Psoas muscle (tissue), 8 donors: ENCODE data around the gene SAMD10. TPM values are rescaled to one million over a fixed set of nuclear protein-coding genes. Genes with fewer than 3 reads are reported as not detected.

Experiments
- ATAC-seq, 4 donors: fragments of 200-7000 bp; cut with Tn5 transposase; one replicate each; pipeline ENCODE4 v1.9.1; 2020; ENCODE audit warnings: moderate library complexity in 3 of 4, mild to moderate bottlenecking in 2 of 4
- DNase-seq, 2 donors: peaks; one replicate each; pipeline ENCODE4 v3.0.0-alpha.2; 2020
- H3K27ac ChIP-seq: fragments of 200-600 bp; one replicate; pipeline ENCODE4 v1.8.0; 2022
- H3K27me3 ChIP-seq, 3 donors: fragments of 200-600 bp in 1 of 3; one replicate each; pipeline versions ENCODE4 v1.6.1 to v1.8.0; 2013 to 2022; ENCODE audit warnings: low read length in 2 of 3, mild to moderate bottlenecking in 2 of 3, moderate library complexity in 1 of 3; ENCODE audit not compliant: insufficient read depth in 3 of 3
- H3K36me3 ChIP-seq, 2 donors: fragments of 200-600 bp in 1 of 2; one replicate each; pipeline versions ENCODE4 v1.6.1 to v1.8.0; 2013 to 2022; ENCODE audit warnings: low read depth in 1 of 2, mild to moderate bottlenecking in 1 of 2, moderate library complexity in 1 of 2; ENCODE audit not compliant: insufficient read depth in 1 of 2
- H3K4me1 ChIP-seq: fragments of 200-600 bp; one replicate; pipeline ENCODE4 v1.8.0; 2022
- H3K4me3 ChIP-seq: fragments of 200-600 bp; one replicate; pipeline ENCODE4 v1.8.0; 2022; ENCODE audit warnings: mild to moderate bottlenecking
- H3K9me3 ChIP-seq: fragments of 200-600 bp; one replicate; pipeline ENCODE4 v1.8.0; 2022
- WGBS, 3 donors: extraction: QIAGEN DNeasy Blood & Tissue Kit; methylation state at CpG; one replicate each; pipeline versions ENCODE4 v1.1.6 to v1.1.7; 2013; 5-methylcytosine and 5-hydroxymethylcytosine counted together
- intact Hi-C, 2 donors: fragments of 100-400 bp; cut with DNase I; formaldehyde crosslinking; loops; one replicate each; pipeline versions ENCODE4 v1.11.0 to v1.14.2; 2022
- polyA plus RNA-seq, 3 donors: library from polyadenylated mRNA; stranded (reverse); fragments of 200-250 nt; gene quantifications; one replicate each; pipeline ENCODE4 v1.2.3, GENCODE V29; 2013
- total RNA-seq, 4 donors: library from RNA; stranded (reverse); fragmentation: NEBNext Ultra II Directional in 2 of 4; extraction: Animal tissue kit (Norgen Biotek cat#: 25700) in 2 of 4; gene quantifications; one replicate each; pipeline versions ENCODE4 v1.2.1 to v1.2.4, GENCODE V29; 2021 to 2023
- TF ChIP-seq, protein P1 (sequence below): fragments of 200-600 bp; IDR thresholded peaks from one replicate; pipeline ENCODE4 v1.8.0; 2022; ENCODE audit warnings: antibody characterized with exemption
- donor health status: healthy with polysubstance abuse.
- donor health status: DM: no; HTN: no; CAD: no; lungs with moderate emphysema.
- donor health status: Bipolar disorder and iron deficiency.
- donor health status: healthy.
- donor health status: DM: yes; HTN: yes; CAD: no.
- donor health status: DM: no; HTN: no; CAD: no.
- donor health status: DM: no; HTN: no; CAD: no.
- donor health status: DM: yes; HTN: yes; CAD: no.

Gene SAMD10
- total and polyA plus RNA-seq, 7 donors = 0.32 to 5.5 (median 0.56) TPM

DNA sequence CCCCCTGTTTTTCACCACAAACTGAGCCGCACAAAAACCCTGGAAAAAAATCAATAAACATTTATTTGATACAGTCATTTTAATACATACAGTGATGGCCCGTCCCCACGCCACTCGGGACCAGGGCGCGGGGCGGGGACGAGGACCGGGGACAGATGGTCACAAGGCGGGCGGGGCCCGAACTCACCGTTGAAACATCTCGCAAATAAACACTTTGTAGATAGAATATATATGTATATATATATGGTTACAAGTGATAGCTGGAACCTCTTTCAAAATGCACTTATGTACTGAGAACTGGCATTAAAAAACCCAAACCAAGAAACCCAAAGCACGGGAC, 22.8 kb downstream of the SAMD10 start:
- intact Hi-C loops = no loop called here
- DNase-seq (no peak), ATAC-seq (no peak)
- Histone ChIP-seq H3K4me1 (peaks cover 45% of the 10 kb centered on the region), H3K27me3 (no peaks in the 10 kb centered on the region), H3K36me3 (peaks cover 0 to 21% of the 10 kb centered on the region in 2 donors), H3K4me3 (peak overlapping the region; percentile 100), H3K9me3 (no peaks in the 10 kb centered on the region), H3K27ac (peak overlapping the region; percentile 96)
- 1% methylated on average over 15 of the region's 15 CpGs for WGBS, 3 donors
- TF ChIP-seq, protein P1, sequence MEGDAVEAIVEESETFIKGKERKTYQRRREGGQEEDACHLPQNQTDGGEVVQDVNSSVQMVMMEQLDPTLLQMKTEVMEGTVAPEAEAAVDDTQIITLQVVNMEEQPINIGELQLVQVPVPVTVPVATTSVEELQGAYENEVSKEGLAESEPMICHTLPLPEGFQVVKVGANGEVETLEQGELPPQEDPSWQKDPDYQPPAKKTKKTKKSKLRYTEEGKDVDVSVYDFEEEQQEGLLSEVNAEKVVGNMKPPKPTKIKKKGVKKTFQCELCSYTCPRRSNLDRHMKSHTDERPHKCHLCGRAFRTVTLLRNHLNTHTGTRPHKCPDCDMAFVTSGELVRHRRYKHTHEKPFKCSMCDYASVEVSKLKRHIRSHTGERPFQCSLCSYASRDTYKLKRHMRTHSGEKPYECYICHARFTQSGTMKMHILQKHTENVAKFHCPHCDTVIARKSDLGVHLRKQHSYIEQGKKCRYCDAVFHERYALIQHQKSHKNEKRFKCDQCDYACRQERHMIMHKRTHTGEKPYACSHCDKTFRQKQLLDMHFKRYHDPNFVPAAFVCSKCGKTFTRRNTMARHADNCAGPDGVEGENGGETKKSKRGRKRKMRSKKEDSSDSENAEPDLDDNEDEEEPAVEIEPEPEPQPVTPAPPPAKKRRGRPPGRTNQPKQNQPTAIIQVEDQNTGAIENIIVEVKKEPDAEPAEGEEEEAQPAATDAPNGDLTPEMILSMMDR = no peak

DNA sequence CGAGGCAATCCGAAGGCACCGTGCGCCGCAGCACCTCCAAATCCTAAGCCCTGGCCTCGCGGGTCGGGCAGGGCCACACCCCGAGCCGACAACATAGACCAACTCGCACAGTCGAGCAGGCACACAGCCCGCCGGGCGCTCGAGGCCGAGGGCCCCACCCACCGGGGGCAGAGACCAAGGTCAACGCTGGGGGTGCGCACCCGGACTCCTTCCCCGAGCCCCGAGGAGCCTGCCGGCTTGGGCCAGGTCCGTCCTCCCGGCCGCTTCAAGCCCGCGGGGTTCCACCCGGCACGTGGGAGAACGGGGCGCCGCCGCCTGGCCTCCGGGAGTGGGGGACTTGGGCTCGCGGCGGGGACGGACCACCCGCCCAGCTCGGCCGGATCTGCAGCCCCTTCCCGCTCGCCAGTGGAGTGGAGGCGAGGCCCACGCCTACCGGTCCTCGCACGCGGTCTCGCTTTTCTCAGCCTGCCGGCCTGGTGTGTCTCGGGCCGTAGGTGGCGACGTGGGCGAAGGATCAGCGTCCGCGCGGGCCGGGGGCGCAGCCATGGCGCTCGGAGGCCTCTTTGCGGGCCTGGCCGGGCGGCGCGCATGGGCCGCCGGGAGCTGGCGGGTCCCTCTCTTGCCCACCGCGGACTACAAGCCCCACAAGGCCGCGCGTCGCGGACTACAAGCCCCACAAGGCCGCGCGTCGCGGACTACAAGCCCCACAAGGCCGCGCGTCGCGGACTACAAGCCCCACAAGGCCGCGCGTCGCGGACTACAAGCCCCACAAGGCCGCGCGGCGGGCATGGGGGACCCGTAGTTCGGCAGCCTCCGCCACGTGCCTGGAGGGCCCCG, 23.4 kb downstream of the SAMD10 start, which contains the start of gene UCKL1:
Gene UCKL1 (minus strand): TSS at position 590 of the 837 bp plus-strand sequence. CDS start 44 bp downstream, at position 546.
- ATAC-seq (peak; percentile 79 to 84 (median 82)), DNase-seq (peak; percentile 95 to 97)
- intact Hi-C loops = no loop called here
- no peaks in the 10 kb centered on the region for H3K27me3 ChIP-seq
- H3K36me3 ChIP-seq = peaks cover 0 to 15% of the 10 kb centered on the region in 2 donors
- no peaks in the 10 kb centered on the region for H3K9me3 ChIP-seq
- peaks cover 51% of the 10 kb centered on the region for H3K4me1 ChIP-seq
- peak within 1 kb of the TSS; percentile 96 for H3K27ac ChIP-seq
- H3K4me3 ChIP-seq = peak within 1 kb of the TSS; percentile 100
- WGBS, 3 donors = 0% methylated on average over 64 to 105 of the region's 105 CpGs
- TF ChIP-seq, protein P1 = no peak

DNA sequence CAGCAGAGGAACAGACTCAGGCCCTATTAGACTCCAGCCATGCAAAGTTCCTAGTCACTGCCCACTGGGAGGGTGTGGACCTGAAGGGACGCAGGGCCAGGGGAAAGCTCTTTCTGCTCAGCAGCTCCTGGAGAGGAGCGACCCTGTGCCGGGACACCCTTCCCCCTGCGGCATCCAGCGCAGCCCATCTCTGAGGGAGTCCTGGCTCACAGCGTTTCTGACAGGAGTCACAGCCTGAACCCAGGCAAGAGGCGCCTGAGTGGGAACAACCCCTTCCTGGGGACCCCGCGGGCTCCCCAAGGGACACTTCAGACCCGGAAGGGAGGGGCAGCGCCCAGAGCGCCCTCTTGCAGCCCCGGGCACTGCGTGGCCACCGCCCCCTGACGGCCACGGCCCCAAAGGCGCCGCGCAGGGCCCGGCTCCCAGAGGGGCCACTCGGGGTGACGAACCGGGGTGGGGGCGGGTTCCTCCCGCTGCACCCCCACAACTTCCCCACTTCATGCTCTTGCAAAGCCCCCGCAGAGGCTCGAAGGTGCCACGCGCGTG, 24.1 kb downstream of the SAMD10 start:
- DNase-seq (peak in 1 of 2 donors; percentile 50), ATAC-seq (peak; percentile 19 to 45 (median 32))
- intact Hi-C loops = no loop called here
- peaks cover 0 to 13% of the 10 kb centered on the region in 2 donors for H3K36me3 ChIP-seq
- H3K4me1 ChIP-seq = peaks cover 58% of the 10 kb centered on the region
- WGBS, 3 donors = 0 to 3% (median 2%) methylated on average over 18 to 31 of the region's 31 CpGs
- H3K27ac ChIP-seq = peak overlapping the region; percentile 96
- H3K4me3 ChIP-seq = peak overlapping the region; percentile 100
- H3K27me3 ChIP-seq = no peaks in the 10 kb centered on the region
- no peaks in the 10 kb centered on the region for H3K9me3 ChIP-seq
- TF ChIP-seq, protein P1 = peak; percentile 31

DNA sequence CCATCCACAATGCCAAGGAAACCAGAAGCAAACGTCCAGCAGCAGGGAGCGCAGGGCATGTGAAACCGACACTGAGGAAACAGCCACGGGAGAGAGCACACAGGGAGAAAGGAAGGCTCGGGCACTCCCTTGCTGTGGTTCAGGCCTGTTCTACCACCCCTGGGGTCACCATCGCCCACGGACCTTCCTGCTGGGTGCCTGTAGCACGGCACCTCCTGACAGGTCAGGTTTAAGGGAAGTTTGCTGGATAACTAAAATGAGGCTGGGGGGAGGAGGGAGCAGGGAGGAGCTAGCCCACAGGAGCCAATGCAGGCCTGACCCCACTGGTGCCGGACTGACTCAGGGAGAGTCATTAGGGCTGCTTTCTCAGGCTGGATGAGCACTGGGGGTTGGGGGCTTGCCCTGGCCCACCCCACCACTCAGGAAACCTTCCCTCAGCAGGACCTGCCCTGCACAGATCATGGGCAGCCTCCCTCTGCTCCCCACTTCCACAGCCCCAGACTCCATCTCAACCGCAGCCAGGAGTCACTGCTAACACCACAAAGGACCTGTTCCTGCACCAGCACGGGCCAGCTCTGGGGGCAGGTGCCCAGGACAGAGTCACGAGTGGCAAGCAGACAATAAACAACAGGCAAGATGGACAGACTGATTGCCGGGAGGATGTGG, 25.5 kb downstream of the SAMD10 start:
- WGBS, 3 donors = 45 to 59% (median 50%) methylated on average over 13 of the region's 13 CpGs
- TF ChIP-seq, protein P1 = no peak
- no peaks in the 10 kb centered on the region for H3K27me3 ChIP-seq
- H3K9me3 ChIP-seq = no peaks in the 10 kb centered on the region
- peaks cover 73% of the 10 kb centered on the region for H3K4me1 ChIP-seq
- peaks cover 0 to under 1% of the 10 kb centered on the region in 2 donors for H3K36me3 ChIP-seq
- no peak for ATAC-seq
- H3K27ac ChIP-seq = peak overlapping the region; percentile 96
- H3K4me3 ChIP-seq = peak overlapping the region; percentile 100
- intact Hi-C loops = no loop called here
- DNase-seq = no peak
